Esophagus muscularis mucosa (tissue), 4 donors: ENCODE results near the gene ITPKB. TPM values are rescaled to one million over a fixed set of nuclear protein-coding genes. Genes with fewer than 3 reads are reported as not detected.
"Not testable (repeated sequence)": the region's sequence is repeated elsewhere in the genome, so short reads cannot be mapped to it uniquely, and the experiment has no call there.

Source experiments
- DNase-seq: peaks from one replicate; pipeline ENCODE4 v3.0.0-alpha.2; 2017; ENCODE audit errors: extremely low spot score
- H3K27ac ChIP-seq, 4 donors: fragments of 200-600 bp; sonication (generic); replicated peaks in 1 of 4; 1 replicate in 3 of 4; 2 replicates in 1 of 4; pipeline ENCODE4 v1.5.1; 2016 to 2019; ENCODE audit warnings: mild to moderate bottlenecking in 1 of 4
- H3K27me3 ChIP-seq, 4 donors: fragments of 200-600 bp; sonication (generic); one replicate each; pipeline versions ENCODE4 v1.5.1 to v1.6.0; 2016 to 2019
- H3K36me3 ChIP-seq, 4 donors: fragments of 200-600 bp; sonication (generic); one replicate each; pipeline ENCODE4 v1.5.1; 2016 to 2019
- H3K4me1 ChIP-seq, 4 donors: fragments of 200-600 bp; sonication (generic); one replicate each; pipeline ENCODE4 v1.5.1; 2016 to 2019
- H3K4me3 ChIP-seq, 4 donors: fragments of 200-600 bp; sonication (generic); 1 replicate in 2 of 4; 2 replicates in 2 of 4; pipeline ENCODE4 v1.5.1; 2016 to 2019; ENCODE audit warnings: mild to moderate bottlenecking in 4 of 4, moderate library complexity in 1 of 4
- H3K9me3 ChIP-seq, 4 donors: fragments of 200-600 bp; sonication (generic); 1 replicate in 3 of 4; 2 replicates in 1 of 4; pipeline ENCODE4 v1.5.1; 2016 to 2019
- EP300 ChIP-seq: sonication (generic); formaldehyde crosslinking; IDR thresholded peaks from one replicate; pipeline ENCODE4 v1.6.1; 2017; ENCODE audit warnings: antibody characterized with exemption
- POLR2A ChIP-seq: fragments of 450-650 bp; IDR thresholded peaks from one replicate; pipeline ENCODE4 v1.6.1; 2017; ENCODE audit warnings: antibody characterized with exemption, moderate library complexity, mild to moderate bottlenecking, low read depth
- POLR2AphosphoS5 ChIP-seq, 2 donors: sonication (generic); formaldehyde crosslinking; IDR thresholded peaks; one replicate each; pipeline ENCODE4 v1.6.1; 2017; ENCODE audit warnings: antibody characterized with exemption in 2 of 2
- WGBS: methylation state at CpG from one replicate; pipeline ENCODE4 v1.1.5; 2018; 5-methylcytosine and 5-hydroxymethylcytosine counted together
- intact Hi-C: fragments of 100-400 bp; cut with DNase I; formaldehyde crosslinking; loops from one replicate; pipeline ENCODE4 v1.15.1; 2023
- total RNA-seq, 4 donors: library from RNA; depleted of rRNA; stranded (reverse); fragments of >200 nt; gene quantifications; one replicate each; pipeline versions ENCODE4 v1.1.0 to v1.2.1, GENCODE V29; 2016
- TF ChIP-seq, protein P1 (sequence below), 3 experiments: fragments of 200-600 bp in 2 of 3; fragments of 450-650 bp in 1 of 3; sonication (generic) in 2 of 3; IDR thresholded peaks; one replicate each; pipeline ENCODE4 v1.5.1; 2017 to 2019; ENCODE audit warnings: antibody characterized with exemption in 3 of 3, mild to moderate bottlenecking in 2 of 3, moderate library complexity in 1 of 3

Gene ITPKB
- total RNA-seq, 4 donors from 2014 or later: 71.1 to 156 (median 116) TPM

DNA sequence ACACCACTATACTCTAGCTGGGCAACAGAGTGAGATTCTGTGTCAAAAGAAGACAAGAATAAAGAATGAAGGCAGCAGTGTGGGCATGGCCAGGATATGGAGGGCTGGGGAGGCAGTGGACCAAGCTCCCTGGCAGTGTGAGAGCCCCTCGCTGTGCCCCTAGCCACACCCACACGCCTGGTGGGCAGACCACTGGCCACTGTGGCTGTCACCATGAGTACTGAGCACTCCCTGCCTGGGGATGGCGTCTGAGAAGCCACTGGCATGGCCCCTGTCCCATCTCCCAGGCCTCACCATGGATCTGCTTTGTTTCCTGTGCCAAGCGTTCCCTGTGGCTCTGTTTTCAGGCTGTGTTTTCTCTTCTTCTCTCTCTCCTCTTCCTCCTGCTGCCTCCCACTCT is 138.8 kb downstream of the ITPKB start:
- TF ChIP-seq EP300 (no peak), POLR2A (no peak)
- TF ChIP-seq, protein P1, sequence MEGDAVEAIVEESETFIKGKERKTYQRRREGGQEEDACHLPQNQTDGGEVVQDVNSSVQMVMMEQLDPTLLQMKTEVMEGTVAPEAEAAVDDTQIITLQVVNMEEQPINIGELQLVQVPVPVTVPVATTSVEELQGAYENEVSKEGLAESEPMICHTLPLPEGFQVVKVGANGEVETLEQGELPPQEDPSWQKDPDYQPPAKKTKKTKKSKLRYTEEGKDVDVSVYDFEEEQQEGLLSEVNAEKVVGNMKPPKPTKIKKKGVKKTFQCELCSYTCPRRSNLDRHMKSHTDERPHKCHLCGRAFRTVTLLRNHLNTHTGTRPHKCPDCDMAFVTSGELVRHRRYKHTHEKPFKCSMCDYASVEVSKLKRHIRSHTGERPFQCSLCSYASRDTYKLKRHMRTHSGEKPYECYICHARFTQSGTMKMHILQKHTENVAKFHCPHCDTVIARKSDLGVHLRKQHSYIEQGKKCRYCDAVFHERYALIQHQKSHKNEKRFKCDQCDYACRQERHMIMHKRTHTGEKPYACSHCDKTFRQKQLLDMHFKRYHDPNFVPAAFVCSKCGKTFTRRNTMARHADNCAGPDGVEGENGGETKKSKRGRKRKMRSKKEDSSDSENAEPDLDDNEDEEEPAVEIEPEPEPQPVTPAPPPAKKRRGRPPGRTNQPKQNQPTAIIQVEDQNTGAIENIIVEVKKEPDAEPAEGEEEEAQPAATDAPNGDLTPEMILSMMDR (IDR thresholded peaks at IDR 0.05): no peak
- intact Hi-C loops: no loop called here
- Histone ChIP-seq H3K36me3 (no peaks in the 10 kb centered on the region), H3K27me3 (no peaks in the 10 kb centered on the region), H3K27ac (no peak overlapping the region), H3K4me3 (no peak overlapping the region), H3K4me1 (peaks cover 31 to 40% (median 34%) of the 10 kb centered on the region in 4 donors), H3K9me3 (peaks cover 0 to 4% (median 0%) of the 10 kb centered on the region in 4 donors)
- no peak for DNase-seq
- WGBS: 84% methylated on average over 4 of the region's 4 CpGs

DNA sequence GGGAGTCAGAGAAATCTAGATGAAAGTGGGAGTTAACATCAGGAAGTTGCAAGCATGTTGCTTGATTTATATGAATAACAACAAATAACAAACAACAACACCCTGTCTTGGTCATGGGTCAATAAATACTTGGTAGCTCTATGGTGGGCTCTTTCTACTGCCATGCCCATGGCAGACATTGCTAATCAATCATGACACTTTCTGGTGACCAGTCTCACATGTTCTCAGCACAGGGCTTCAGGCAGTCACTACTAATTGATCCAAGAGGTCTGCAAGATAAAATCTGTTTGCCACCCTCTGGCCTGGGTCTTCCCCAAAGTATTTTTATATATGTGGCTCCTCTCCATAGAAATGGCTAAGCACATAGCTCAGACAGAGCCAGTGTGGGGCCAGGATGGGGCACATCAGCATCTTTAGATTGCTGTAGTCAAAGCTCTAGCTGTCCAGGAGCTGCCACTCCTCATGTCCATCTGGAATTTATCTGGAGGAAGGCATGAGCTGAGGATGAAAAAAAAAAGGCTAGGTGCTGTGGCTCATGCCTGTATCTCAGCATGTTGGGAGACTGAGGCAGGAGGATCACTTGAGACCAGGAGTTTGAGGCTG is 139.3 kb downstream of the ITPKB start:
- peaks cover 0 to 5% (median 0%) of the 10 kb centered on the region in 4 donors for H3K9me3 ChIP-seq
- H3K27me3 ChIP-seq: no peaks in the 10 kb centered on the region
- TF ChIP-seq POLR2A (no peak), POLR2AphosphoS5 (IDR thresholded peaks at IDR 0.05) (no peak), EP300 (no peak)
- TF ChIP-seq, protein P1 (IDR thresholded peaks at IDR 0.05): no peak
- peaks cover 26 to 35% (median 29%) of the 10 kb centered on the region in 4 donors for H3K4me1 ChIP-seq
- intact Hi-C loops: no loop called here
- H3K27ac ChIP-seq: no peak overlapping the region
- no peaks in the 10 kb centered on the region for H3K36me3 ChIP-seq
- no peak overlapping the region for H3K4me3 ChIP-seq
- no peak for DNase-seq

DNA sequence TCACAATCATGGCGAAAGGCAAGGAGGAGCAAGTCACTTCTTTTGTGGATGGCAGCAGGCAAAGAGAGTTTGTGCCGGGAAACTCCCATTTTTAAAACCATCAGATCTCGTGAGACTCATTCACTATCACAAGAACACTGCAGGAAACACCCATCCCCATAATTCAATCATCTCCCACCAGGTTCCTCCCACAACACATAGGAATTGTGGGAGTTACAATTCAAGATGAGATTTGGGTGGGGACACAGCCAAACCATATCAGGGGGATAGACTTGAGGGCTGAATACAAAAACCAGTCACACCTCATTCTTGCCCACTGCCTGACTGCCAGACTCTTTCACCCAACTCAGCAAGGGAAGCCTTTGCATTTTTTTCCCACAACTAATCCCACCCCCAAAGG is 140.1 kb downstream of the ITPKB start:
- H3K27me3 ChIP-seq, H3K36me3 ChIP-seq, H3K9me3 ChIP-seq, H3K4me3 ChIP-seq, DNase-seq, H3K27ac ChIP-seq, intact Hi-C loops: not testable (repeated sequence)
- peaks cover 18 to 27% (median 21%) of the 10 kb centered on the region in 4 donors for H3K4me1 ChIP-seq
- 85% methylated on average over 3 of the region's 3 CpGs for WGBS

DNA sequence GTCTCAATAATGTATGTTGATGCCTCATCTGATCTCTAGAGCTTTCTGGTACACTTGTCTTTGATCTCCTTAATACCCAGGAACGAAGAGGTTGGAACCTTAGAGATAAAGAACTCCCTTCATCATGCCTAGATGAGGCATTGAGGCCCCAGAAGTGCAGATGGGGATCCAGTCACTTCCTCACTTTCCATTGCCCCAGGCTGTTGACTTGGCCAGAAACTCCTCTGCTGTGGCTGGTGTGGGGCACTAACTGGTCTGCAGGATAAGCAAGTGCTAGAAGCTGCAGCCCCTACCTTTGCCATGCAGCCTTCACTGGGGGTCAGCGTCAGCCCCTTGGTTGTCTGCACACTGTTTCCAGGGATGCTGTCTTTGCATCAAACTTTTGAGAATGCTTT is 140.6 kb downstream of the ITPKB start:
- no peak for TF ChIP-seq EP300
- TF ChIP-seq, protein P1 (IDR thresholded peaks at IDR 0.05): no peak
- no peak for TF ChIP-seq POLR2A
- TF ChIP-seq POLR2AphosphoS5 (IDR thresholded peaks at IDR 0.05): no peak
- no peak for DNase-seq
- Histone ChIP-seq H3K27me3 (no peaks in the 10 kb centered on the region), H3K4me1 (peaks cover 13 to 22% (median 16%) of the 10 kb centered on the region in 4 donors), H3K27ac (no peak overlapping the region), H3K36me3 (no peaks in the 10 kb centered on the region), H3K4me3 (no peak overlapping the region), H3K9me3 (peaks cover 0 to 5% (median 0%) of the 10 kb centered on the region in 4 donors)
- intact Hi-C loops: no loop called here
- 100% methylated on average over 2 of the region's 2 CpGs for WGBS

DNA sequence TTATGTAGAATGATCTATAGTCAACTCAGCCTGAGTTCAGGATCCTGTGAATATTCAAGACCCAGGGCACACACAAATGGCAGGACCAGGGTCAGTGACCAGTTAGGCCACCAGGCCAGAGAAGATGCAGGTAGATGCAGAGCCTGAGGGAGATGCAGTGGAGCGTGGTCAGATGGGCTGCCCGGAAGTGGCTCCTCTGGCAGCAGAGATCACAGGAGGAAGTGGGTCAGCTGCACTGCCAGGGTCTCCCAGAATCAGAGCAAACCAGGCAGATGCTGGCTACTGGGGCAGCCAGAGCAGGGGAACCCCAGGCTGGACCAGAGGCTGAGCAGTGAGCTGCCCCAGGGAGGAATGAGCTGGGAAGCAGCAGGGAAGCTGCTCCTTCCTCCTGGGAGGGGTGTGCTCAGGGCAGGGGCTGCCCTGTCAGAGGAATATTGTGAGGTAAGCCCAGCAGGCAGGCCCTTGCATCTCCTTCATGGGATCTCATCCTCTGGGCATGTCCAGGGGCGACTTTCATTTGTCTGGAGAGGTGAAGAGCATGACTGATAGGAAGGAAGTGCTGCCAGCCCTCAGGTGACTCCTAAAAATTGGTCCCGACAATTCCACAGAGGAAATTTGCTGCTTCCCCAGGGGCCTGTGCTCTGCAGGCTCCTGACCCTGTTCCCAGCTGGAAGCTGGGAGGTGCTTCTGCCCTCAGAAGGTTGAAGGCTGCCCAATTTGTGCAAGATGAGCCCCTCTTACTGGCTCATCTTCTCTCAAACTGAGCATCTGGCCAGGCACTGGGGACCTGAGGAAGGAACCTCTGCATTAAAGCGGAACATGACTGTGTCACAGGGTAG is 141.2 kb downstream of the ITPKB start:
- H3K36me3 ChIP-seq: no peaks in the 10 kb centered on the region
- peaks cover 7 to 16% (median 10%) of the 10 kb centered on the region in 4 donors for H3K4me1 ChIP-seq
- peaks cover 0 to 5% (median 0%) of the 10 kb centered on the region in 4 donors for H3K9me3 ChIP-seq
- no peaks in the 10 kb centered on the region for H3K27me3 ChIP-seq
- no peak overlapping the region for H3K4me3 ChIP-seq
- WGBS: 85% methylated on average over 5 of the region's 5 CpGs
- no peak for TF ChIP-seq POLR2AphosphoS5 (IDR thresholded peaks at IDR 0.05)
- TF ChIP-seq POLR2A: no peak
- TF ChIP-seq EP300: no peak
- TF ChIP-seq, protein P1 (IDR thresholded peaks at IDR 0.05): no peak
- intact Hi-C loops: no loop called here
- H3K27ac ChIP-seq: no peak overlapping the region
- no peak for DNase-seq
